ENCODE data around the gene CLMN.

DNA sequence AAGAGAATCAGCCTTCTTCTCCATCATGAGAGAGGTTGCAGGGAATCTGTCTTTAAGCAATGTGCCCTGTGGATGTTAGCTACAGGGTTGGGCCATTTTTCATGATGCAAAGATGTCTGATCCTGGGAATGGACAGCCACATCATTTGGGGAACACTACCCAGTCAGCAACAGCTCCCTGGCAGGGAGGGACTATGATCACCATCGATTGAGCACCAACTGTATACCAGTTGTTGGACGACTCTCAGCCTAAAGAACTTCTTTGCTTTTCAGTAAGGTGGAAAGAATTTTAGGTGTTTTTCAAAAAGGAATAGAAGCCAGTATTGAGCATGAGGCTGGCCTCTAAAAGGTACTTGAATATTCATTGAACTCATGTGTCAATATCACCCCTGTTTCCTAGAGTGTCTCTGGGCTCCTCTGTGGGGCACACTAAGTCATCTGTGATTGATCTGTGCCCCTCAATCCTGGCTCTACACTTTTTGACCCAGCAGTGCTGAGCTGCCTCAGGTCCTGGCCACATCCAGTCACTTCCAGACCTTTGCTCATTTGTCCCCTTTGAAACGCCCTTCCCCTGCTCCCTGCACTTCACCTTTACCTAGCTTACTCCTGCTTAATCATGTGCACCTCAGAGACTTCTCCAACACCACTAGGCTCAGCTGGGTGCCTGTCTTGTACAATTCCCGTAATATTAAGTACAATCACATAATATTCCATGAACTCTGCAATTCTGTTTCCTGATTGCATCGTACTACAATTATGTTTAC is 2.2 kb upstream of the CLMN start:
- TF ChIP-seq, protein P1, sequence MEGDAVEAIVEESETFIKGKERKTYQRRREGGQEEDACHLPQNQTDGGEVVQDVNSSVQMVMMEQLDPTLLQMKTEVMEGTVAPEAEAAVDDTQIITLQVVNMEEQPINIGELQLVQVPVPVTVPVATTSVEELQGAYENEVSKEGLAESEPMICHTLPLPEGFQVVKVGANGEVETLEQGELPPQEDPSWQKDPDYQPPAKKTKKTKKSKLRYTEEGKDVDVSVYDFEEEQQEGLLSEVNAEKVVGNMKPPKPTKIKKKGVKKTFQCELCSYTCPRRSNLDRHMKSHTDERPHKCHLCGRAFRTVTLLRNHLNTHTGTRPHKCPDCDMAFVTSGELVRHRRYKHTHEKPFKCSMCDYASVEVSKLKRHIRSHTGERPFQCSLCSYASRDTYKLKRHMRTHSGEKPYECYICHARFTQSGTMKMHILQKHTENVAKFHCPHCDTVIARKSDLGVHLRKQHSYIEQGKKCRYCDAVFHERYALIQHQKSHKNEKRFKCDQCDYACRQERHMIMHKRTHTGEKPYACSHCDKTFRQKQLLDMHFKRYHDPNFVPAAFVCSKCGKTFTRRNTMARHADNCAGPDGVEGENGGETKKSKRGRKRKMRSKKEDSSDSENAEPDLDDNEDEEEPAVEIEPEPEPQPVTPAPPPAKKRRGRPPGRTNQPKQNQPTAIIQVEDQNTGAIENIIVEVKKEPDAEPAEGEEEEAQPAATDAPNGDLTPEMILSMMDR (IDR thresholded peaks at IDR 0.05 in 2 of 3, conservative IDR thresholded peaks at IDR 0.05 in 1 of 3; ENCODE audit: borderline replicate concordance in 1 of 3, insufficient read depth in 1 of 3, low read depth in 2 of 3, low read length in 2 of 3), result no peak
- TF ChIP-seq TCF7L2 (IDR thresholded peaks at IDR 0.05; ENCODE audit: borderline replicate concordance, extremely low read depth, insufficient read depth, insufficient read length) (no peak), POLR2A (IDR thresholded peaks at IDR 0.05; ENCODE audit: borderline replicate concordance, extremely low read depth, insufficient read depth, insufficient read length) (no peak), ZNF274 (IDR thresholded peaks at IDR 0.05; ENCODE audit: low read depth, low read length) (no peak), SP1 (IDR thresholded peaks at IDR 0.05; ENCODE audit: low read depth) (no peak)
- TF ChIP-seq, protein P2, sequence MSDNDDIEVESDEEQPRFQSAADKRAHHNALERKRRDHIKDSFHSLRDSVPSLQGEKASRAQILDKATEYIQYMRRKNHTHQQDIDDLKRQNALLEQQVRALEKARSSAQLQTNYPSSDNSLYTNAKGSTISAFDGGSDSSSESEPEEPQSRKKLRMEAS (IDR thresholded peaks at IDR 0.05), result no peak
- TF ChIP-seq, protein P3, sequence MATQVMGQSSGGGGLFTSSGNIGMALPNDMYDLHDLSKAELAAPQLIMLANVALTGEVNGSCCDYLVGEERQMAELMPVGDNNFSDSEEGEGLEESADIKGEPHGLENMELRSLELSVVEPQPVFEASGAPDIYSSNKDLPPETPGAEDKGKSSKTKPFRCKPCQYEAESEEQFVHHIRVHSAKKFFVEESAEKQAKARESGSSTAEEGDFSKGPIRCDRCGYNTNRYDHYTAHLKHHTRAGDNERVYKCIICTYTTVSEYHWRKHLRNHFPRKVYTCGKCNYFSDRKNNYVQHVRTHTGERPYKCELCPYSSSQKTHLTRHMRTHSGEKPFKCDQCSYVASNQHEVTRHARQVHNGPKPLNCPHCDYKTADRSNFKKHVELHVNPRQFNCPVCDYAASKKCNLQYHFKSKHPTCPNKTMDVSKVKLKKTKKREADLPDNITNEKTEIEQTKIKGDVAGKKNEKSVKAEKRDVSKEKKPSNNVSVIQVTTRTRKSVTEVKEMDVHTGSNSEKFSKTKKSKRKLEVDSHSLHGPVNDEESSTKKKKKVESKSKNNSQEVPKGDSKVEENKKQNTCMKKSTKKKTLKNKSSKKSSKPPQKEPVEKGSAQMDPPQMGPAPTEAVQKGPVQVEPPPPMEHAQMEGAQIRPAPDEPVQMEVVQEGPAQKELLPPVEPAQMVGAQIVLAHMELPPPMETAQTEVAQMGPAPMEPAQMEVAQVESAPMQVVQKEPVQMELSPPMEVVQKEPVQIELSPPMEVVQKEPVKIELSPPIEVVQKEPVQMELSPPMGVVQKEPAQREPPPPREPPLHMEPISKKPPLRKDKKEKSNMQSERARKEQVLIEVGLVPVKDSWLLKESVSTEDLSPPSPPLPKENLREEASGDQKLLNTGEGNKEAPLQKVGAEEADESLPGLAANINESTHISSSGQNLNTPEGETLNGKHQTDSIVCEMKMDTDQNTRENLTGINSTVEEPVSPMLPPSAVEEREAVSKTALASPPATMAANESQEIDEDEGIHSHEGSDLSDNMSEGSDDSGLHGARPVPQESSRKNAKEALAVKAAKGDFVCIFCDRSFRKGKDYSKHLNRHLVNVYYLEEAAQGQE (IDR thresholded peaks at IDR 0.05; ENCODE audit: low read depth), result no peak
